Measurements from ENCODE around the gene SLC23A1.
"Not testable (repeated sequence)": the region's sequence is repeated elsewhere in the genome, so short reads cannot be mapped to it uniquely, and the experiment has no call there.

The SLC23A1 gene

GRCh38 chr5:139414581-139415130, 31.6 kb upstream of the SLC23A1 start:
- no peak for DNase-seq (ENCODE audit: low read depth)
- TF ChIP-seq, protein P1, sequence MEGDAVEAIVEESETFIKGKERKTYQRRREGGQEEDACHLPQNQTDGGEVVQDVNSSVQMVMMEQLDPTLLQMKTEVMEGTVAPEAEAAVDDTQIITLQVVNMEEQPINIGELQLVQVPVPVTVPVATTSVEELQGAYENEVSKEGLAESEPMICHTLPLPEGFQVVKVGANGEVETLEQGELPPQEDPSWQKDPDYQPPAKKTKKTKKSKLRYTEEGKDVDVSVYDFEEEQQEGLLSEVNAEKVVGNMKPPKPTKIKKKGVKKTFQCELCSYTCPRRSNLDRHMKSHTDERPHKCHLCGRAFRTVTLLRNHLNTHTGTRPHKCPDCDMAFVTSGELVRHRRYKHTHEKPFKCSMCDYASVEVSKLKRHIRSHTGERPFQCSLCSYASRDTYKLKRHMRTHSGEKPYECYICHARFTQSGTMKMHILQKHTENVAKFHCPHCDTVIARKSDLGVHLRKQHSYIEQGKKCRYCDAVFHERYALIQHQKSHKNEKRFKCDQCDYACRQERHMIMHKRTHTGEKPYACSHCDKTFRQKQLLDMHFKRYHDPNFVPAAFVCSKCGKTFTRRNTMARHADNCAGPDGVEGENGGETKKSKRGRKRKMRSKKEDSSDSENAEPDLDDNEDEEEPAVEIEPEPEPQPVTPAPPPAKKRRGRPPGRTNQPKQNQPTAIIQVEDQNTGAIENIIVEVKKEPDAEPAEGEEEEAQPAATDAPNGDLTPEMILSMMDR (conservative IDR thresholded peaks at IDR 0.05; ENCODE audit: low read length) = no peak
- no peak overlapping the region for H3K4me3 ChIP-seq (ENCODE audit: low read length)

GRCh38 chr5:139413963-139414362, 30.9 kb upstream of the SLC23A1 start:
- no peak for DNase-seq (ENCODE audit: low read depth)
- TF ChIP-seq, protein P1 (conservative IDR thresholded peaks at IDR 0.05; ENCODE audit: low read length) = no peak
- no peak overlapping the region for H3K4me3 ChIP-seq (ENCODE audit: low read length)

- DNase-seq (ENCODE audit: low read depth) = no peak
- H3K4me3 ChIP-seq (ENCODE audit: low read length) = no peak overlapping the region
- TF ChIP-seq, protein P1 (conservative IDR thresholded peaks at IDR 0.05; ENCODE audit: low read length) = no peak
These were observed 30.1 kb upstream of the SLC23A1 start for GRCh38 chr5:139413153-139413552.

DNA sequence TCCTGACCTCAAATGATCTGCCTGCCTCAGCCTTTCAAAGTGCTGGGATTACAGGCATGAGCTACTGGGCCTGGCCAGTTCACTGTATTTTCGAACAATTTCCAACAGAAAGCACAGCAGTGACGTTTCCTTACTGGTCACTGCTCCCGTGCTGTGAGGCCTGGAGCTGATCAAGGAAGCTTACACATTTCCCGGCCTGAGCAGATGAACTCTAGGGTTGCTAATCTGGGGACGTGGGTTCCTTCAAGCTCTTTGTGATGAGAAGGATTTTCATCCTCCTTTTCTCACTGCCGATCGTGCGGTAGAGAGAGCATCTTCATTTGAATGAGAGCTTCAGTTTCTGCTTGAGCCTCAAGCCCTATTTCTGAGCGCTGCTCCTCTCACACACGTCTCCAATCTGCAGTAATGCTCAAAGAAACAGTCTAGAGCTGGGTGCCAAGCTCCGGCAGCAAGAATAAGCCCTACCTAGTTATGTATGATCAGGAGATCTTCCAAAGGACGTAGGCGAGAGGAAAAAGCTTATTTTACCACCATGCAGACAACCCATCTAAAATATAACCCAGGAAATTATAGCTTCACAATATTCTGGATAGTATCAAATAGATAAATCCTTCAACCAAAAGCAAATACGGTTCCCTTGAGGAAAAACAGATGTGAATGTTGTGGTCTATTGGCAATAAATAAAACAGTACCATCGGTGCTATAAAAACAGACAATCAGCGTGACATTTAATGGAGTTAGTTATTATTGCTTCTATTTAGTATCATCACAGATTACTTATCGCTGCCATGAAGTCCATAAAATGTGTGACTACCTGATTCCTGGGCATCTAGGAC, 28.1 kb upstream of the SLC23A1 start:
- no peak overlapping the region for H3K4me3 ChIP-seq (ENCODE audit: low read length)
- TF ChIP-seq, protein P1 (conservative IDR thresholded peaks at IDR 0.05; ENCODE audit: low read length) = no peak
- peak; percentile 58 for DNase-seq (ENCODE audit: low read depth)

- TF ChIP-seq, protein P1 (conservative IDR thresholded peaks at IDR 0.05; ENCODE audit: low read length) = no peak
- no peak overlapping the region for H3K4me3 ChIP-seq (ENCODE audit: low read length)
- peak; percentile 39 for DNase-seq (ENCODE audit: low read depth)
These were observed 27.3 kb upstream of the SLC23A1 start for GRCh38 chr5:139410121-139410992.

GRCh38 chr5:139409116-139409515, 26.0 kb upstream of the SLC23A1 start:
- H3K4me3 ChIP-seq (ENCODE audit: low read length); DNase-seq (ENCODE audit: low read depth): not testable (repeated sequence)

DNA sequence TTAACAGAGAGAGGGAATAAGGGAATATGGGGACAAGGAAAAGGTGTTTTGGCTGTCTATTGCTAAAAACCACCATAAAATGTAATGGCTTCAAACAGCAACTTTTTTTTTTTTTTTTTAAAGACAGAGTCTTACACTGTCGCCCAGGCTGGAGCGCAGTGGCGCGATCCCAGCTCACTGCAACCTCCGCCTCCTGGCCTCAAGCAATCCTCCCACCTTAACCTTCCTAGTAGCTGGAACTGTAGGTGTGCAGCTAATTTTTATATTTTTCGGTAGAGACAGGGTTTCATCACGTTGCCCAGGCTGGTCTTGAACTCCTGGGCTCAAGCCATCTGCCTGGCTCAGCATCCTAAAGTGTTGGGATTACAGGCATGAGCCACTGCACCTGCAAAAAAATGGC, 25.1 kb upstream of the SLC23A1 start:
- no peak overlapping the region for H3K4me3 ChIP-seq (ENCODE audit: low read length)
- DNase-seq (ENCODE audit: low read depth) = no peak
- TF ChIP-seq, protein P1 (conservative IDR thresholded peaks at IDR 0.05; ENCODE audit: low read length) = no peak

Measured in AG10803 (cell line).